HG03521 (cell line): ENCODE data around the gene EPHA5.

Experiments
- ATAC-seq: cut with Tn5 transposase; IDR thresholded peaks from one replicate; pipeline ENCODE4 v1.9.1; 2021; ENCODE audit warnings: mild to moderate bottlenecking, moderate library complexity; ENCODE audit not compliant: unreplicated experiment

Gene EPHA5

GRCh38 chr4:65635051-65635821 lies 35.1 kb downstream of the EPHA5 start:
- ATAC-seq: no peak

GRCh38 chr4:65624651-65625050 lies 45.6 kb downstream of the EPHA5 start:
- no peak for ATAC-seq

- no peak for ATAC-seq
These were observed 46.8 kb downstream of the EPHA5 start for GRCh38 chr4:65623506-65623905.

GRCh38 chr4:65617416-65617815 lies 52.9 kb downstream of the EPHA5 start:
- no peak for ATAC-seq

- ATAC-seq: no peak
These were observed 65.8 kb downstream of the EPHA5 start for GRCh38 chr4:65604515-65604914.

- ATAC-seq: no peak
These were observed 69.6 kb downstream of the EPHA5 start for GRCh38 chr4:65600656-65601055.

- no peak for ATAC-seq
These were observed 70.9 kb downstream of the EPHA5 start for GRCh38 chr4:65599340-65599739.

- ATAC-seq: no peak
These were observed 72.6 kb downstream of the EPHA5 start for GRCh38 chr4:65597697-65598096.

- ATAC-seq: no peak
These were observed 78.2 kb downstream of the EPHA5 start for GRCh38 chr4:65592089-65592488.

- ATAC-seq: no peak
These were observed 80.4 kb downstream of the EPHA5 start for GRCh38 chr4:65589921-65590320.

- no peak for ATAC-seq
These were observed 81.0 kb downstream of the EPHA5 start for GRCh38 chr4:65589331-65589730.

GRCh38 chr4:65580551-65580950 lies 89.7 kb downstream of the EPHA5 start:
- ATAC-seq: no peak

- ATAC-seq: no peak
These were observed 103.8 kb downstream of the EPHA5 start for GRCh38 chr4:65566473-65566872.

- no peak for ATAC-seq
These were observed 109.1 kb downstream of the EPHA5 start for GRCh38 chr4:65561164-65561563.

GRCh38 chr4:65559270-65559669 lies 111.0 kb downstream of the EPHA5 start:
- no peak for ATAC-seq

GRCh38 chr4:65552057-65552456 lies 118.2 kb downstream of the EPHA5 start:
- no peak for ATAC-seq

- no peak for ATAC-seq
These were observed 119.8 kb downstream of the EPHA5 start for GRCh38 chr4:65550500-65550899.

GRCh38 chr4:65546882-65547416 lies 123.3 kb downstream of the EPHA5 start:
- no peak for ATAC-seq

- no peak for ATAC-seq
These were observed 131.7 kb downstream of the EPHA5 start for GRCh38 chr4:65538571-65538970.

- ATAC-seq: no peak
These were observed 135.2 kb downstream of the EPHA5 start for GRCh38 chr4:65535113-65535512.

GRCh38 chr4:65521666-65522065 lies 148.6 kb downstream of the EPHA5 start:
- no peak for ATAC-seq

- ATAC-seq: no peak
These were observed 154.6 kb downstream of the EPHA5 start for GRCh38 chr4:65515646-65516045.

- ATAC-seq: no peak
These were observed 159.3 kb downstream of the EPHA5 start for GRCh38 chr4:65510976-65511375.
